Fibroblast of skin of back (primary cell): ENCODE results near the gene AAK1.
"Not testable (repeated sequence)": the region's sequence is repeated elsewhere in the genome, so short reads cannot be mapped to it uniquely, and the experiment has no call there.

Source experiments
- DNase-seq: peaks from one replicate; pipeline ENCODE4 v3.0.0-alpha.2; 2013

AAK1 gene

DNA sequence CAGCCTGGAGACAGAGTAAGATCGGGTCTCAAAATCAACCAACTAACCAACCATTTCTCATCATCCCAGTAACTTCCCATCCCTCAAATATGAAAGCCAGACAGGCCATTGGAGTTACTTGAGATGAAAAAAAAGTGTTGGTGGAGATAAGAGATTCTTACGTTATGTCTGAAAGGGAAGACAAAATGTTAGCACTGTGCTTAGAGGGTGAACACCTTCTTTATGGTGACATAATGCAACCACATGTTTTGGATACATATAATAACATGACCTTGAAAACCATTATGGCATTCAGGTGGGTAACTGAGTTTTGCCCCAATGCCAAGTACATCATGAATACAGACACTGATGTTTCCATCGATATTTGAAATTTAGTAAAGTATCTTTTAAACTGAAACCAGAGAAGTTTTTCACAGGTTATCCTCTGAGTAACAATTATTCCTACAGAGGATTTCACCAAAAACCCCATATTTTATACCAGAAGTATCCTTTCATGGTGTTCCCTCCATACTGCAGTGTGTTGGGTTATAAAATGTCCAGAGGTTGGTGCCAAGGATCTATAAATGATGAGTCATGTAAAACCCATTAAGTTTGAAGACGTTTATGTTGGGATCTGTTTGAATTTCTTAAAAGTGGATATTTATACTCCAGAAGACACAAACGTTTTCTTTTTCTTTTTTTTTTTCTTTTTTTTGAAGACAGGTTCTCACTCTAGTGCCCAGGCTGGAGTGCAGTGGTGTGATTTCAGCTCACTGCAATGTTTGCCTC is 45.5 kb downstream of the AAK1 start:
- no peak for DNase-seq

DNA sequence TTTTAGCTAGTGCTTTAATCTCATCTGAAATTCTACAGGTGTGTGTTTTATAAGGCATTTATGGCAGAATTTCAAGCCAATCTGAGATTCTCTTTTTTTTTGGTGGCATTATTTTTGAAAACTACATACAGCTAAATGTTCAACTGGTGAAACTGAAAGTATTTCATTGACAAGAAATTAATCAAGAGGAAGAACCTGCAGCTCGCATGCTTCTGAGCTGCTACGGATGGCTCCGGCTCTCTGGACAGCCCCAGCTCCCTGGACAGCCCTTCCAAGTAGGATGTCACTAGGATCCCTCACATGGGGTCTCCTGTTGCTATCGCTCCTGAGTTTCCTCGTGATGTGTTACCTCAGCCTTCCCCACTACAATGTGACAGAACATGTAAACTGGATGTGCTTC is 46.4 kb downstream of the AAK1 start:
- DNase-seq: no peak

DNA sequence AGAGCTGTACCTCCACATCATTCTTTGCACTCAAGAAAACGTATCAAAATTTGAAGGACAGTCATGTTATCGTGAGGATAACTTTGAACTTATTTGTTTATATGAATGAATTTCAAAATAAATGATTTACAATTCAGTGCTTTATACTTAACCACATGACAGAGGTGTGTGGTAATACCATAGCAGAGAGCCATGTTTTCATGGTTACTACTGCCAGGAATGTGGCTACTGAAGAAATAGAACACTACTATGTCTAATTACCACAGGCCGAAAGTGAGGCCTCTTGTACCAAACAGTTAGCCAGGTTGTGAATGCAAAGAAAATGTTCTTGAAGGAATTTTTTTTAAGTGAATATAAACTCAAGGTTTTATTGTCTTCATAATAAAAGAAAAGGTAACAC is 49.2 kb downstream of the AAK1 start:
- DNase-seq: no peak

DNA sequence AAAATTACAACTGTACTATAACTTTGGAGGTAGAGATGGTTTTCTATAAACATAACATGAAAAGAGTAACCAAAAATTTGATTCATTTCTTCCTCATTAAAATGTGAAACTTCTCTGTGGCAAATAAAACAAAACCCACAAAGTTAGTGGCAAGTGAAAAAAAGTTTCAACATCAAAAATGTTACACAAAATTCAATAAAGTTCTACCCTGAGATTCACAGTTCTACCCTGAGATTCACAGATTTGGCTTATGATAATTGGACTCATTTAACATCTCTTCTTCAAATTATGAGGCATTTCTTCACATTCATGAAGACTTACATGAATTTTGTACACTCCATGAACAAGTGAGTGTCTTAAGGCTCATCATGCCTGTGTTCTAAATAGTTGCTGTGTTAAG is 51.0 kb downstream of the AAK1 start:
- DNase-seq: no peak

DNA sequence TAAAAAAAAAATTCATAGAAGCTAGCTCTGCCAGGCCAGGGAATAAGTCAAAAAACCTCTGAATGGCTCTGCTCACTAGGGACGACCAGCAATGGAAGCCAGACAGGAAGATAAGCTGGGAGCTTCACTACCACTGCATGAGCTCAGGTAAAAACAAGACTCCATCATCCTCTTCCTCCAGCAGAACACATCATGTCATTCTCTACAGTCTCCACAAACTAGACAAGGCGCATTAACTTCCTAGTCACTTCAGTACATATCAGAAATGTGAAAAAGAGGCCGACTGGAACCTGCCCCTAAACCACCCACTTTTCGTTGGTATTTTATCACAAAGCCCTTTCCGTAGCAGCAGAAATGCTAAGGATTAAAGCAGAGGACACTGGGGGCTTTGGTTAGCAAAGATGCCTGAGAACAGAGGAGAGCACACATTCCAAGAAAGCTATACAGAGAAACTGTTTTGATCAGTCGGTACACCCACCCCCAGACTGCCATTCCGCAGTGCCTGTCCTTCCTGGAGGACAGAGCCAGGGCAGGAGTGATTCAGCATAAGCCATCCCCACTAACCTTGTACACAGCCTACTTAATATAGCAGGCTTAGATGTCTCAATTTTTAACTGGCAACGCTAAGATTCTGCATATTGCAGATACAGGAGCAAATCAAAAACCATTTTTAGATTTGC is 53.4 kb downstream of the AAK1 start:
- DNase-seq: no peak

DNA sequence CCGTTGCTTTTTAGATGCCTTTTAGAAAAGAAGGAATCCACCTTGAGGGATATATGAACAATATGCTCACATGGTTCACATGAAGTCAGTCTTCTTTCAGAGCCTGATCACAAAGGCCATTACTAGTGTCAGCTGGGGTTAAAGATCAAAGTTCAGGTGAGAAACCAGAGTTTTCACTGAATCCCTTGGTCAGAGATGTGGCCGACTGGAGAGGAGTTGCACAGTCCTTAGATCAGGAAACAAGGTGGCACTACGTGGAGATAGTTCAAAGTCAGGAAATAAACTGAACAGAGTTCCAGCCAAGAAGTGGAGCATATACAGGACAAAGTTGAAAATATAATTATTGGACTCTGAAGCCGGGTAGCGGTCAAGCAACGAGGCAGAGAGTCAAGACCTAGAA is 54.6 kb downstream of the AAK1 start:
- DNase-seq: no peak

DNA sequence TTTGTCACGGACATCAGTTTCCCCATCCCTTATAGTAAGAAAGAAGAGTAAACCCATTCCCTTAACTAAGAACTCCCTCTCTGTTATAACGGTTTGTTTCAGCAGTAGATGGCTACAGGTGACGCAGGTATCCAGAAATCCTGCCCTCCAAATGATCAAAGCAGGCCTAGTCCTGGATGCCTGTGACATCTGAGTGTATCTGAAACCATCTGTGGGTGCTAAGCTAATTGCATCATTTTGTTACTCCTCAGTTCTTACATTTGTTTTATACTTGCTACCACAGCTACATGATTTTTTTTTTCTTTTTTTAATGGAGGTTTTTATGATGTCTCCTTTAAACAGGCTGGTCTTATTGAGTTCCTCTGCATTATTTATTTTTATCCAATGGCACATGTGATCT is 55.1 kb downstream of the AAK1 start:
- DNase-seq: no peak

DNA sequence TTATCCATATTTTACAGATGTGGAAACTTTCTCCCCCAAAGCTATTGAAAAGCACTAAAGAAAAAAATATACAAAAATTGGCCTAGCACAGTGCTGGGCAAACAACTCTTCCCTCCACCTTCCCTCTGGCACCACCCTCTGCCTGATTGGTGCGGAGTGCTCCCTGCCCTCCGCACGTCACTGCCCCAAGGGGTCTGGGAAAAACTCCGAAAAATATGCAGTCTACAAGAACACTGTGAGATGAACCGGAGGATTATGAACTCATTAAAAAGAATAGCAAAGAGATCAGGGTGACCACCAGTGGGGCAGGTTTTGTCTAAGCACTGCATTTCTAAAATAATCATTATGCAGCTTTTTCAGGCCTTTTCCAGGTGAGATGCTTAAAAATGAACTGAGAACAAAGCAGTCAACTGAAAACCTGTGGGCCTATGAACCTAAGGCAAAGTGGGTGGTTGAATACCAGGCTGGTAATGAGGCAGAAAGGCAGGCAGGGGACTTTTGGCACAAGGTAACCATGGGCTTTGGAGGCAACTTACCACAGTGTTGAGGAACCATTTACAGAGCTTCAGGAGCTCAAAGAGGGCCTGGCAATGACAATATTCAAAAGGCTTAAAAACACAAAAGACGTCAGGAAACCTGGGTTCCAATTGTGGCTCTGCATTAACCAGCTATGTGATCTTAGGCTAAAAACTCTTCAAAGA is 57.5 kb downstream of the AAK1 start:
- DNase-seq: no peak

DNA sequence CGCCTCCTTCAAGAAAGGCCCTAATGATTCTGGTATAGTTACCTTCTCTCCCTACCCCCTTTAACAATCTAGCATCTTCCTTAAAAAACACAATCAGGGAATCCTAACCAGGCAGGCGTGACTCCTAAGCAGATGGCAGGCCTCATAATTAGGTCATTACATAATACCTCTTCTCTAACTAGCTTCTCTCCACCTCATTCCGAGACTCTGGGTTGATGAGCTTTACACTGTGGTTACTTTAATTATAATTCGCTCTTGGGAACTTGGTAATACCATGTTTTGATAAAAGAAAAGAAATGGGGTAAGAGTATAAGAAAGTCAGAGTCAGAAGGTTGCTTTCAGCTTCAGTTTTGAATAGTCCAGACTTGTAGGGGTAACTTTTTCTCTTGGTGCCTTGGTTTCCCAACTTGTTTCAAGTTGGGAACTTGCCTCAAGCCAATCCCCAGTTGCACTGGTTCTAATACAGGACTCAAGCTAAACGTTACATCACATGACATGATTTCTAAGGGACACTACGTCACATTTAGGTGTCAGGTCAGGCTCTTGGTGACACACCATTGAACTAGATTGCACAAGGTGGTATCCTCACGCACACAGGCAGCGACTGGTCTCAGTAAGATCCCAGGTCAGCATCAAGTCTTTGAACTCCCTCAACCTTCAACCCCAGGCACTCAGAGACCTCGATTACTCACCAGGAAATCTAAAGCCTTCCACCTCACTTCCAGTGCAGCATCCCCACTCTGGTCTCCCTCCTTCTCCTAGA is 59.2 kb downstream of the AAK1 start:
- no peak for DNase-seq

DNA sequence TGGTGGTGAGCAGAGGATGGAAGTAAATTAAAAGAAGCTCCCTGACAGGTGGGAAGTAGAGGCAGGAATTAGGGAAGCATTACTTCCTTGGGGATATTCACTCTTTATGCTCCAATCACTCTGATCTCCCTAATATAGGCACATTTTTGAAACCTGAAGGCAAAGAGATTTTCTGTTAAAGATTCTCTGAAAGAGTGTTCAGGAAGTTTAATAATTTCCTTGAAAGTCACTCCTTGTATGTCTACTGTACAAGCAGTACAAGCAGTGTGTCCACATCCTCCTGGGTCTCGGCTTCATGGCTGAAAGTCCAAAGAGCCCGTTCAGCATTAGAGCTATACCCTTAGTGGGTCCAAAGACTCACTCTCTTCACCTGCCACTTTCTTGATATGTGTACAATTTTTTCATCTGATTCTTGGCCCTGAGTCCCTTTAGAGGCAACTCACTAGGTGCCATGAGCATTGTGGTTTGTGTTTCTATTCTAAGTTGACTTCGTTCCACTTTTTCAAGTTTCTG is 60.2 kb downstream of the AAK1 start:
- DNase-seq: no peak

DNA sequence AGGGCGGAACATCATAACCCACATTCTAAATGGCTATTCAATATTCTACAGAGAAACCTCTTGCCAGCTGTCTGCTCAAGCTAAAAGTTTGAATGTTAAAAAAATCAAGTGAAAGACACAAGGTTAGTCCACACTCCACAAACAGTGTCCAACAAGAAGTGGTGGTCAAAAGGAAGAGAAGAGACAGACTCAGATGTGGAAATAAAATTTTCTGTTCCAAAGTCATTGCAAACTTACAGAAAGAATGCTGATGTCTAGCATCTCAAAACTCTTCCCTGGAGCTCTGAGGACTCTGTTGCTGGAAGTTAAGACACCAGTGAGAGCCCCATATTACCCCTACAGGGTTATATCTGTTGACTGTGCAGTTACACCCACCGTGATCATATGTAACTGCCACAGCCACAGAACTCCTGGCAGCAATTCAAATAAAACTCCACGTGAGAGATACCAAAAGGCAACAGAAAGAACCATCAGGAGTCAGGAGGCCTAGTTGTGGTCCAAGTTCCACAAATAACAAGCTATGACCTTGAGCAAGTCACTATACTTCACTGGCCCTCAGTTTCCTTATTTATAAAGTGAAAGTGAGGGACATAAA is 60.9 kb downstream of the AAK1 start:
- DNase-seq: peak; percentile 42

DNA sequence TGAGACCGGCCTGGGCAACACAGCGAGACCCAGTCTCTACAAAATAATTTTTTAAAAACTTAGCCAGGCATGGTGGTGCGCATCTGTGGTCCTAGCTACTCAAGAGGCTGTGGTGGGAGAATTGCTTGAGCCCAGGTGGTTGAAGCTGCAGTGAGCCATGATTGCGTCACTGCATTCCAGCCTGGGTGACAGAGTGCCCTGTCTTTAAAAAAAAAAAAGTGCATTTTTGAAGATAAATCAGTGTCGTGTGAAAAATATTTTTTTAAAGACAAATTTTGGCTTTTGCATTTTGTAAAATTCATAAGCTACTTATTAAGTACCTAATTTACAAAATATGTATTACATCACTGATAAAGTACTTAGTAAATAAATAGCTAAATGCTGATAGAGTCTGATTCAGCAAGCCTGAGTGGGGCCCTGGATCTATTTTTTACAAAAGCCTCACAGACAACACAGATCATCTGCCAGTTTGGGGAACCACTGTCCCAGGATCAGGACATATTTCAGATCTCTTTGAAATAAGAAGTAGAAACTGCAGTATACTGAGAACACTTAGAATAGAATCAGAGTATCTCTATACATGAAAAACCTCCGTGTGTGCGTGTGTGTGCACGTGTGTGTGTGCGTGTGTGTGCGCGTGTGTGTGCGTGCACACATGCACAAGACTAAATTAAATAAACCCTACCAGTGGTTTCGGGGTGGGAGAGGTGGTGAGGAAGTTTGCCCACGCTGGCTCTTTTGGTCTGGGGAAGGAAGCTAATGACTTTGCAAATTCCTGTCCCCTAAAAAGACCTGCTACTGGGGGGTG is 61.6 kb downstream of the AAK1 start:
- peak; percentile 58 for DNase-seq

DNA sequence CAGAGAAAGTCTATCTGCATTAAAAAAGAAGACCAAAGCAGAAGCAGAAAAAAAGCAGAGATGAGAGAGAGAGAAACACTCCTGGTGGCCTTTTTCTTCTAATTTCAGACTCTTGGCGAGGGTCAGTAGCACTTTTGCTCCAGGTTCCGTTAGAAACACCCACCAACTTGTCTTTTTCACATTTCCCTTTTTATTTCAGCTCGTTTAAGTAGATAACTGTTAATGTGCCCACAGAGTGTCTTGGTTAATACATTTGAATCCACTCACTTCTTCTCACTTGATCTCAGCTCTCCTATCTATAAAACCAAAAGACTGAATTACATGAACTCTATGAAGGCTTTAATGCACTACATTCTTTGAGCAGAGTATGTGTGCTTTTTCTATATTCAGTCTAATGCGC is 63.1 kb downstream of the AAK1 start:
- no peak for DNase-seq

DNA sequence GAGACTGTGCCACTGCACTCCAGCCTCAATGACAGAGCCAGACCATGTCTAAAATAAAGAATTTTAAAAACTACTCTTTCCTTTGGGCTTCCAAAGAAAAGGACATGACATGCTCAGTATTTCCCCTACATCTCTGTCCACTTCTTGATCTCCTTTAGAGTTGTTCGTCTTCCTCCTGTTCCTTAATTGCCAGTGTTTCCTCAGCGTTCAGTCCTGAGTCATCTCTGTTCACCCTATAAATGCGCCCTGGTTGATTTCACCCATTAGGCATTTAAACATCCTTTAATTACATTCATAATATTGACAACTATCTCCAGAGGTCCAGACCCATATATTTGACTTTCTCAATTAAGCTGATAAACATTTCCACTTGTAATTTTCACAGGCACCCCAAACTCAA is 64.0 kb downstream of the AAK1 start:
- DNase-seq: no peak

DNA sequence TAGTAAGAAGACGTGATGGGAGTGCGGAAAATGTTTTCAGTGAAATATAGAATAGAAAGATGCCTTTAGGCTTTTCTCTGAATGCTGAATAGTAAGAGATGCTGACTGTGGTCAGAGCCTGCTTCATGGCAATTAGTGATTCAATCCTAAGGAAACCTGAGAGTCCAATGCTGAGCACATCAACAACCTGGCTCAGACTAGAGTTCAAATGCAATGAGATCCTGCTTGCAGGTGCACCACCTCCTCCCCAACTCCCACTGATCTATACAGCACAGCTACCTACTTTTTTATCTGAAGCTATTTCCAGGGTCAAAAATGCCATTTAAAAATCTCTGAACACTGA is 65.4 kb downstream of the AAK1 start:
- no peak for DNase-seq

DNA sequence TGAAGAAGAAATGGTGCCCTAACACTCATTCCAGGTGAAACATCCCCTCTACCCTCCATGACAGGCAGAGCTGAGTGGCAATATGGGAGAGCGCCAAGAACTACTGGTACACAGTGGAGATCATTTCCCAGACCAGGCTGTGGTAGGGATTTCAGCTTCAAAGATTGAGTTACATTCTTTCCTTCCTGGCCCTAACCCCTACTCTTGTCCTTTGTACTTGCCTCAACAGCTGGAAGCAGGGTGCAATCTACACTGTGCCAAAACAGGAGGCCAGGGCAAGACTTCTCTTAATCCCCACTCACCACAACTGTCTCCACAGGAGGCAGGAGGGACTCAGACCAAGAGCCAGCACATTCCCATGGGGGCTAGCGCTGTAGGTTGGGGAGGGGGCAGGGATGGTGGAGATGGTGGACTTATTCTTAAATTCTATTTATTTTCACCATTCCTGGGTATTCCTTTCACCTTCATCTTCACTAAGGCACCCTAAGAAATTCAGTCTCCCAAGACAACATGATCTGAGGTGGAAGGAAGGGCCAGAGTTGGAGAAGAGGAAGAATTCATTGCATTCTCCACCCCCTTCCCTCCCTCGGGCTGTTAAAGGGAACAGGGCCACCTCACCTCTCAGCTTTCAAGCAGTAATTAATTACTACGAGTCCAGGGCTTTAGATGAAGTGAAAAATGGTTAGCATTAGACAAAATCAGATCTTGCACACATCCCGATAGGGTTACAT is 65.9 kb downstream of the AAK1 start:
- no peak for DNase-seq

DNA sequence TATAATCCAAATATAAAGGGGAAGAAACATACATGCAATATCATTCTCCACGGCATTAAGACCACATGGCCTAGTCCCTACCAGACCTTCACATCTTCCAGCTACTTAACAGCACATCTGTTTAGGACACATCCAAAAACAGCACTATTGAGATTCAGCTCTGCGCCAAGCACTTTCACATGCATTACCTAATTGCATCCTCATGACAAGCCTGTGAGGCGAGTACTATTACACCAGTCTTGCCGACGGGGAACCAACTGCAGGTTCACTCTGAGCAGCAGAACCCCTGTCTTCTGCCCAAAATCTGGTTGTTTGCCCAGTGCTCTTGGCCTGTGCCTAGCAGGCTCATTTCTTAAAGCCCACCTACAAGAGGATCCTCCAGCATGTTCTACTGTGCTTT is 66.7 kb downstream of the AAK1 start:
- no peak for DNase-seq

DNA sequence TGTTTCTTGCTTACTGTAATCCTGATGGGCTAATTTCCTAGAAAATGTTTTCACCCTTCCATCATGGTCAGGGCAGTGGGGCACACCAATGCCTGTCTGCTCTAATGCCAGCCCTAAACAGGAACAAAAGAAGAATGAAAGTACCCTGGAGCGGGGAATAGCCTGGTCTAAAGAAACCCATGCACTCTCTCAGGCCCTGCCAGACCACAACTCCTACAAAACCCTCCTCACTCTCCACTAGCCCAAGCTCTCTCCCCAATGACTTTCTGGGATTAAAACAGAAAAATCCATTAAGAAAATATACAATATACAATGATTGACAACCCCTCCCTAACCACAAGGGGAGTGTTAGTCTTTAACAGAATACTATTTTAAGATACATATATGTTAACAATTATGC is 67.6 kb downstream of the AAK1 start:
- no peak for DNase-seq

DNA sequence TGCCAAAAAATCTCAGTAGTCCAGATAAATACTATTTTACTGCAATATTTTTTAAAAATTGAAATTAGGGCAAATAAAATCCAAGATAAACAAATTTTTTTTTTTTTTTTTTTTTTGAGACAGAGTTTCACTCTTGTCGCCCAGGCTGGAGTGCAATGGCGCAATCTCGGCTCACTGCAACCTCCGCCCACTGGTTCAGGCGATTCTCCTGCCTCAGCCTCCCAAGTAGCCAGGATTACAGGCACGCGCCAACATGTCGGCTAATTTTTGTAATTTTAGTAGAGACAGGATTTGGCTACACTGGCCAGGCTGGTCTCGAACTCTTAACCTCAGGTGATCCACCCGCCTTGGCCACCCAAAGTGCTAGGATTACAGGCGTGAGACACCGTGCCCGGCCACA is 68.2 kb downstream of the AAK1 start:
- DNase-seq: not testable (repeated sequence)

DNA sequence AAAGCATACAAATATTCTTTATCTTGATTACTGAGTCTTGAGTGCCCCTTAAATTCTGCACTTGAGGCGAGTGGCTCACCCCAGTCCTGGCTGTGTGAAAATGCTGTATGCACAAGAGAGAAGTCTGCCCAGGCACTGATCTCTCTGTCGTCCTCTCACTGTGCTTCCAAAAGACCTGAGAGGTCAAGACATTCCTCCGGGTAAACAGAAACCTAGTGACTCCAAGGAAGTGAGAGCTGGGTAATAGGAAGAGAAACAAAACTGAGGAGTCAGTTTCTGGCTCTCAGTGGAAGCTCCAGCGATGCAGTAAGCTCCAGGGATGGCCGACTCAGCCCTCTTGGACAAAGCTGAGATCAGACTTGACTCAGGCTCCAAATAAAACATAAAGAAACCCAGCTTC is 70.9 kb downstream of the AAK1 start:
- DNase-seq: no peak

DNA sequence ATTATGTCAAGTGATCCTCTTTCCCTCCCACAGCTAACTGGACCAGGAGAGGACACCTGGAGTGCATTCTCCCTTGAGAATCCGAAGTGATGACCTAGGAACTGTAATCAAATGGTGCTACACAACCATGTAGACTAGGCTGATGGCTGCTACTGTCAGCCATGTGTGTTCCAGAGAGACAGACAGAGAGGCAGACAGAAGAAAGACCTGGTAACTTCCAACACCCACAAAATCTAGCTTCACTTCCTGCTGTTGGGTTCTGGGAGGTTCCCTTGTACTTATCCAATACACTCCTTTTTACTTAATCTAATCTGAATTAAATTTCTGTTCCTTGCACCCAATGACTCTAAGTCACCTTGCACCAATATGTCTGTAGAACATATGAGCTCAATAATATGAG is 72.3 kb downstream of the AAK1 start:
- no peak for DNase-seq
